Breast epithelium (tissue), 4 donors: ENCODE results near the gene SLC22A12. TPM values are rescaled to one million over a fixed set of nuclear protein-coding genes. Genes with fewer than 3 reads are reported as not detected.

ENCODE experiments used
- DNase-seq, 2 donors: peaks; one replicate each; pipeline ENCODE4 v3.0.0-alpha.2; 2019; ENCODE audit warnings: low spot score in 2 of 2
- H3K27ac ChIP-seq, 2 donors: fragments of 200-600 bp; sonication (generic) in 1 of 2; one replicate each; pipeline ENCODE4 v1.5.1; 2016 to 2019; ENCODE audit warnings: mild to moderate bottlenecking in 1 of 2
- H3K27me3 ChIP-seq, 2 donors: fragments of 200-600 bp; sonication (generic) in 1 of 2; one replicate each; pipeline versions ENCODE4 v1.5.1 to v1.6.0; 2017 to 2019; ENCODE audit warnings: control low read depth in 1 of 2, mild to moderate bottlenecking in 1 of 2
- H3K36me3 ChIP-seq: fragments of 200-600 bp; one replicate; pipeline ENCODE4 v1.5.1; 2019
- H3K4me1 ChIP-seq, 2 donors: fragments of 200-600 bp; sonication (generic); one replicate each; pipeline ENCODE4 v1.5.1; 2016 to 2019; ENCODE audit warnings: control low read depth in 1 of 2
- H3K4me3 ChIP-seq, 3 donors: fragments of 200-600 bp; sonication (generic); 1 replicate in 2 of 3; 2 replicates in 1 of 3; pipeline ENCODE4 v1.5.1; 2016 to 2019; ENCODE audit warnings: mild to moderate bottlenecking in 3 of 3, moderate library complexity in 2 of 3
- H3K9me3 ChIP-seq, 2 donors: fragments of 200-600 bp; sonication (generic) in 1 of 2; one replicate each; pipeline ENCODE4 v1.5.1; 2016 to 2019; ENCODE audit warnings: control low read depth in 1 of 2
- POLR2A ChIP-seq: fragments of 450-650 bp; IDR thresholded peaks from one replicate; pipeline ENCODE4 v1.6.1; 2016; ENCODE audit warnings: antibody characterized with exemption, mild to moderate bottlenecking, moderate library complexity
- POLR2AphosphoS5 ChIP-seq, 3 donors: sonication (generic); formaldehyde crosslinking; IDR thresholded peaks; one replicate each; pipeline ENCODE4 v1.6.1; 2017; ENCODE audit warnings: antibody characterized with exemption in 3 of 3
- intact Hi-C: fragments of 100-400 bp; cut with DNase I; formaldehyde crosslinking; loops from one replicate; pipeline ENCODE4 v1.15.1; 2023; ENCODE audit warnings: low total_unique reads
- total RNA-seq, 3 donors: library from RNA; depleted of rRNA; stranded (reverse); fragments of >200 nt; gene quantifications; one replicate each; pipeline ENCODE4 v1.1.0, GENCODE V29; 2016
- TF ChIP-seq, protein P1 (sequence below), 3 donors: fragments of 450-650 bp; IDR thresholded peaks; one replicate each; pipeline ENCODE4 v1.5.1; 2016 to 2017; ENCODE audit warnings: antibody characterized with exemption in 3 of 3, mild to moderate bottlenecking in 3 of 3, moderate library complexity in 3 of 3

SLC22A12 gene
- total RNA-seq, 3 donors from 2014 or later, result not detected

DNA sequence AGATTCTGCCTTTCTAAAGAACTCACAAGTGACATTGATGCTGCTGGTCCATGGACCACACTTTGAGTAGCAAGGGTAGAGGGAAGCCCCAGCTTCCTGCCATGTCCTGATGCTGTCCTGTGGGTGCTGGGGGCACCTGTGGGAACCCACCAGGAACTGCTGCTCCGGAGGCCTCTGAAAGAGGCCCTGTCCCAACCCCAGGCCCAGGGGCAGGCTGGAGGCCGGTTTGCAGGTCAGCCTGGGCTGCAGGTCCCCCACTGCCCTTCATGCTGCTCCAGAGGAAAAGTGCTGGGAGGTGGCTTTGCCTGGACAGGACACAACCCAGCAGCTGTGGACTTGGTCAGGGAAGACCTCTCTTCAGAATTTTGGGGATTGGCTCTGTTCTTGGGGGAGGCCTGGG lies 44.8 kb upstream of the SLC22A12 start:
- no peak for DNase-seq
- Histone ChIP-seq H3K4me3 (no peak overlapping the region), H3K36me3 (no peaks in the 10 kb centered on the region), H3K27me3 (peaks cover 0 to 3% of the 10 kb centered on the region in 2 donors), H3K4me1 (no peaks in the 10 kb centered on the region), H3K9me3 (peaks cover 0 to 12% of the 10 kb centered on the region in 2 donors), H3K27ac (no peak overlapping the region)
- TF ChIP-seq, protein P1, sequence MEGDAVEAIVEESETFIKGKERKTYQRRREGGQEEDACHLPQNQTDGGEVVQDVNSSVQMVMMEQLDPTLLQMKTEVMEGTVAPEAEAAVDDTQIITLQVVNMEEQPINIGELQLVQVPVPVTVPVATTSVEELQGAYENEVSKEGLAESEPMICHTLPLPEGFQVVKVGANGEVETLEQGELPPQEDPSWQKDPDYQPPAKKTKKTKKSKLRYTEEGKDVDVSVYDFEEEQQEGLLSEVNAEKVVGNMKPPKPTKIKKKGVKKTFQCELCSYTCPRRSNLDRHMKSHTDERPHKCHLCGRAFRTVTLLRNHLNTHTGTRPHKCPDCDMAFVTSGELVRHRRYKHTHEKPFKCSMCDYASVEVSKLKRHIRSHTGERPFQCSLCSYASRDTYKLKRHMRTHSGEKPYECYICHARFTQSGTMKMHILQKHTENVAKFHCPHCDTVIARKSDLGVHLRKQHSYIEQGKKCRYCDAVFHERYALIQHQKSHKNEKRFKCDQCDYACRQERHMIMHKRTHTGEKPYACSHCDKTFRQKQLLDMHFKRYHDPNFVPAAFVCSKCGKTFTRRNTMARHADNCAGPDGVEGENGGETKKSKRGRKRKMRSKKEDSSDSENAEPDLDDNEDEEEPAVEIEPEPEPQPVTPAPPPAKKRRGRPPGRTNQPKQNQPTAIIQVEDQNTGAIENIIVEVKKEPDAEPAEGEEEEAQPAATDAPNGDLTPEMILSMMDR (IDR thresholded peaks at IDR 0.05), result no peak
- TF ChIP-seq POLR2A (no peak), POLR2AphosphoS5 (IDR thresholded peaks at IDR 0.05) (no peak)
- intact Hi-C loops, result no loop called here

GRCh38 chr11:64546600-64546999 lies 44.4 kb upstream of the SLC22A12 start:
- Histone ChIP-seq H3K27me3 (no peaks in the 10 kb centered on the region), H3K4me1 (no peaks in the 10 kb centered on the region), H3K27ac (no peak overlapping the region), H3K4me3 (no peak overlapping the region), H3K9me3 (peaks cover 0 to 12% of the 10 kb centered on the region in 2 donors), H3K36me3 (no peaks in the 10 kb centered on the region)
- TF ChIP-seq POLR2A, result no peak
- TF ChIP-seq, protein P1 (IDR thresholded peaks at IDR 0.05), result no peak
- TF ChIP-seq POLR2AphosphoS5 (IDR thresholded peaks at IDR 0.05), result no peak
- no peak for DNase-seq
- intact Hi-C loops, result no loop called here

- Histone ChIP-seq H3K36me3 (no peaks in the 10 kb centered on the region), H3K27ac (no peak overlapping the region), H3K9me3 (peaks cover 0 to under 1% of the 10 kb centered on the region in 2 donors), H3K4me1 (peaks cover 0 to 9% of the 10 kb centered on the region in 2 donors), H3K4me3 (no peak overlapping the region), H3K27me3 (no peaks in the 10 kb centered on the region)
- intact Hi-C loops, result no loop called here
- TF ChIP-seq, protein P1 (IDR thresholded peaks at IDR 0.05), result no peak
- no peak for TF ChIP-seq POLR2A
- no peak for TF ChIP-seq POLR2AphosphoS5 (IDR thresholded peaks at IDR 0.05)
- no peak for DNase-seq
These were observed 41.1 kb upstream of the SLC22A12 start for GRCh38 chr11:64549969-64550368.

GRCh38 chr11:64553554-64554201 lies 37.3 kb upstream of the SLC22A12 start:
- peak overlapping the region; percentile 77 to 87 for H3K27ac ChIP-seq
- H3K27me3 ChIP-seq, result no peaks in the 10 kb centered on the region
- no peak for DNase-seq
- H3K4me3 ChIP-seq, result no peak overlapping the region
- no peaks in the 10 kb centered on the region for H3K9me3 ChIP-seq
- no peaks in the 10 kb centered on the region for H3K36me3 ChIP-seq
- intact Hi-C loops, result no loop called here
- TF ChIP-seq, protein P1 (IDR thresholded peaks at IDR 0.05), result peak; percentile 82 to 97 (median 96)
- TF ChIP-seq POLR2AphosphoS5 (IDR thresholded peaks at IDR 0.05), result no peak
- H3K4me1 ChIP-seq, result peaks cover 0 to 9% of the 10 kb centered on the region in 2 donors

GRCh38 chr11:64556044-64556720 lies 34.8 kb upstream of the SLC22A12 start:
- Histone ChIP-seq H3K4me1 (peaks cover 0 to 9% of the 10 kb centered on the region in 2 donors), H3K9me3 (no peaks in the 10 kb centered on the region), H3K4me3 (no peak overlapping the region), H3K36me3 (no peaks in the 10 kb centered on the region), H3K27me3 (no peaks in the 10 kb centered on the region), H3K27ac (peak overlapping the region; percentile 77 to 87)
- TF ChIP-seq, protein P1 (IDR thresholded peaks at IDR 0.05), result no peak
- TF ChIP-seq POLR2A (no peak), POLR2AphosphoS5 (IDR thresholded peaks at IDR 0.05) (no peak)
- intact Hi-C loops, result no loop called here
- DNase-seq, result no peak
